ENCODE results near the gene IMMT. TPM values are rescaled to one million over a fixed set of nuclear protein-coding genes. Genes with fewer than 3 reads are reported as not detected.
"Not testable (repeated sequence)": the region's sequence is repeated elsewhere in the genome, so short reads cannot be mapped to it uniquely, and the experiment has no call there.

IMMT gene
- total RNA-seq, 1 experiment from 2014 or later = 88.7 TPM

GRCh38 chr2:86229221-86229620 is 34.0 kb upstream of the IMMT start:
- H3K9me3 Mint-ChIP-seq (ENCODE audit: low read depth, unreplicated experiment) = no peaks in the 10 kb centered on the region
- no TSS peak for BruUV-seq (replicated peaks)
- TF ChIP-seq, protein P1, sequence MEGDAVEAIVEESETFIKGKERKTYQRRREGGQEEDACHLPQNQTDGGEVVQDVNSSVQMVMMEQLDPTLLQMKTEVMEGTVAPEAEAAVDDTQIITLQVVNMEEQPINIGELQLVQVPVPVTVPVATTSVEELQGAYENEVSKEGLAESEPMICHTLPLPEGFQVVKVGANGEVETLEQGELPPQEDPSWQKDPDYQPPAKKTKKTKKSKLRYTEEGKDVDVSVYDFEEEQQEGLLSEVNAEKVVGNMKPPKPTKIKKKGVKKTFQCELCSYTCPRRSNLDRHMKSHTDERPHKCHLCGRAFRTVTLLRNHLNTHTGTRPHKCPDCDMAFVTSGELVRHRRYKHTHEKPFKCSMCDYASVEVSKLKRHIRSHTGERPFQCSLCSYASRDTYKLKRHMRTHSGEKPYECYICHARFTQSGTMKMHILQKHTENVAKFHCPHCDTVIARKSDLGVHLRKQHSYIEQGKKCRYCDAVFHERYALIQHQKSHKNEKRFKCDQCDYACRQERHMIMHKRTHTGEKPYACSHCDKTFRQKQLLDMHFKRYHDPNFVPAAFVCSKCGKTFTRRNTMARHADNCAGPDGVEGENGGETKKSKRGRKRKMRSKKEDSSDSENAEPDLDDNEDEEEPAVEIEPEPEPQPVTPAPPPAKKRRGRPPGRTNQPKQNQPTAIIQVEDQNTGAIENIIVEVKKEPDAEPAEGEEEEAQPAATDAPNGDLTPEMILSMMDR (IDR thresholded peaks at IDR 0.05; ENCODE audit: unreplicated experiment) = no peak
- no peak overlapping the region for H3K4me3 Mint-ChIP-seq (ENCODE audit: low read depth, unreplicated experiment)
- H3K27me3 Mint-ChIP-seq (ENCODE audit: unreplicated experiment) = peaks cover 14% of the 10 kb centered on the region
- peaks cover 6% of the 10 kb centered on the region for H3K36me3 Mint-ChIP-seq (ENCODE audit: insufficient read depth, unreplicated experiment)
- intact Hi-C loops (cut with micrococcal nuclease; ENCODE audit: unreplicated experiment) = no loop called here
- peaks cover 8% of the 10 kb centered on the region for H3K4me1 Mint-ChIP-seq (ENCODE audit: low read depth, unreplicated experiment)
- H3K27ac Mint-ChIP-seq (ENCODE audit: unreplicated experiment) = no peak overlapping the region
- DNase-seq = no peak
- CTCF ChIA-PET = no interaction called here

GRCh38 chr2:86228574-86228973 is 33.3 kb upstream of the IMMT start:
- H3K27ac Mint-ChIP-seq (ENCODE audit: unreplicated experiment); BruUV-seq (replicated peaks); H3K4me1 Mint-ChIP-seq (ENCODE audit: low read depth, unreplicated experiment); DNase-seq; intact Hi-C loops (cut with micrococcal nuclease; ENCODE audit: unreplicated experiment); H3K4me3 Mint-ChIP-seq (ENCODE audit: low read depth, unreplicated experiment); H3K9me3 Mint-ChIP-seq (ENCODE audit: low read depth, unreplicated experiment); H3K36me3 Mint-ChIP-seq (ENCODE audit: insufficient read depth, unreplicated experiment); H3K27me3 Mint-ChIP-seq (ENCODE audit: unreplicated experiment): not testable (repeated sequence)
- CTCF ChIA-PET = interaction anchor here (0.6 kb wide), 1 partner anchor 15 kb away, joined by 3 read pairs; no protein-coding TSS in a partner anchor

DNA sequence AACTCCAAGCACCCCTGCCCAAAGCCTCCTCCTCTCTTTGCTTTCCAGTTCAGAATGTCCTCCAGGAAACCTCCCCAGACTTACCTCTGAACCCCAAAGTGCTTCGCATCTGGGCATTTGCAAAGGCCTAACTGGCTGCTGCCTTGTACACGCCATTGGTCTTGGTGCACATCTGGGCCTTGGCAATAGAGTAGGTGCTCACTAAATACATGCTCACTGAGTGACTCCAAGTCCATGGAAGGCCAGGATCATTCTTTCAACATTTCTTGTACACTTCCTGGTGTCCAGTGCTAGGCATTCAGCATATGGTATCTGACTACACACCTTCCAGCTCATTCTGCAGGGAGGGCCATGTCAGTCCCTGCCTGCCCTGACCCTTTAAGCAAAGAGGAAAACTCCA is 32.4 kb upstream of the IMMT start:
- intact Hi-C loops (cut with micrococcal nuclease; ENCODE audit: unreplicated experiment) = no loop called here
- no TSS peak for BruUV-seq (replicated peaks)
- no peak overlapping the region for H3K27ac Mint-ChIP-seq (ENCODE audit: unreplicated experiment)
- no peaks in the 10 kb centered on the region for H3K9me3 Mint-ChIP-seq (ENCODE audit: low read depth, unreplicated experiment)
- no peaks in the 10 kb centered on the region for H3K4me1 Mint-ChIP-seq (ENCODE audit: low read depth, unreplicated experiment)
- DNase-seq = no peak
- H3K4me3 Mint-ChIP-seq (ENCODE audit: low read depth, unreplicated experiment) = no peak overlapping the region
- H3K27me3 Mint-ChIP-seq (ENCODE audit: unreplicated experiment) = no peaks in the 10 kb centered on the region
- no peaks in the 10 kb centered on the region for H3K36me3 Mint-ChIP-seq (ENCODE audit: insufficient read depth, unreplicated experiment)
- CTCF ChIA-PET = no interaction called here
- TF ChIP-seq, protein P1 (IDR thresholded peaks at IDR 0.05; ENCODE audit: unreplicated experiment) = no peak

GRCh38 chr2:86226636-86227520 is 31.6 kb upstream of the IMMT start:
- no peak overlapping the region for H3K27ac Mint-ChIP-seq (ENCODE audit: unreplicated experiment)
- BruUV-seq (replicated peaks) = no TSS peak
- no peak overlapping the region for H3K4me3 Mint-ChIP-seq (ENCODE audit: low read depth, unreplicated experiment)
- CTCF ChIA-PET = no interaction called here
- H3K27me3 Mint-ChIP-seq (ENCODE audit: unreplicated experiment) = no peaks in the 10 kb centered on the region
- intact Hi-C loops (cut with micrococcal nuclease; ENCODE audit: unreplicated experiment) = no loop called here
- no peak for DNase-seq
- TF ChIP-seq, protein P1 (IDR thresholded peaks at IDR 0.05; ENCODE audit: unreplicated experiment) = no peak
- no peaks in the 10 kb centered on the region for H3K9me3 Mint-ChIP-seq (ENCODE audit: low read depth, unreplicated experiment)
- H3K4me1 Mint-ChIP-seq (ENCODE audit: low read depth, unreplicated experiment) = no peaks in the 10 kb centered on the region
- no peaks in the 10 kb centered on the region for H3K36me3 Mint-ChIP-seq (ENCODE audit: insufficient read depth, unreplicated experiment)

DNA sequence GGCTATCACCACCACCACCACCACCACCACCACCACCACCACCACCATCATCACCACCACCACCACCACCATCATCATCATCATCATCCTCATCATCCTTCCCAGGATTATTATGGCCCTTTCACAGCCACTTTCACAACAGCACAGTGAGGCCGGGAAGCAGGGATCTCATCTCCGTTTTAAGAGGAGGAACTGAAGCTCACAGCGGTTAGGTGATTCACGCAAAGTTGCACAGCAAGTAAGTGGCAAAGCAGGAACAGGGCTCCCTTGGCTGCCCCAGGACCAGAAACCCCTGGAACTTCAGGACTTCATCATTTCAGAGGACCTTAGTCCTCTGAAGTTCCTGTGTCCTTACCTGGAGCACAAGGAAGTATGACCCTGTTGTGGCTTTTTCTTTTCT is 30.8 kb upstream of the IMMT start:
- no TSS peak for BruUV-seq (replicated peaks)
- no peaks in the 10 kb centered on the region for H3K4me1 Mint-ChIP-seq (ENCODE audit: low read depth, unreplicated experiment)
- intact Hi-C loops (cut with micrococcal nuclease; ENCODE audit: unreplicated experiment) = no loop called here

More for the DNA sequence above, 30.8 kb upstream of the IMMT start:
- Mint-ChIP-seq H3K27ac (ENCODE audit: unreplicated experiment) (no peak overlapping the region), H3K4me3 (ENCODE audit: low read depth, unreplicated experiment) (no peak overlapping the region), H3K36me3 (ENCODE audit: insufficient read depth, unreplicated experiment) (no peaks in the 10 kb centered on the region), H3K9me3 (ENCODE audit: low read depth, unreplicated experiment) (no peaks in the 10 kb centered on the region), H3K27me3 (ENCODE audit: unreplicated experiment) (no peaks in the 10 kb centered on the region)
- CTCF ChIA-PET = no interaction called here
- TF ChIP-seq, protein P1 (IDR thresholded peaks at IDR 0.05; ENCODE audit: unreplicated experiment) = no peak
- DNase-seq = no peak

Data from Calu3 (cell line).